Thyroid gland (tissue), 4 donors: ENCODE measurements around the gene LSS. TPM values are rescaled to one million over a fixed set of nuclear protein-coding genes. Genes with fewer than 3 reads are reported as not detected.

Experiments
- DNase-seq, 2 donors: peaks; one replicate each; pipeline ENCODE4 v3.0.0-alpha.2; 2019
- H3K27ac ChIP-seq, 3 donors: fragments of 200-600 bp; sonication (generic); 1 replicate in 2 of 3; 2 replicates in 1 of 3; pipeline ENCODE4 v1.5.1; 2016 to 2019; ENCODE audit warnings: mild to moderate bottlenecking in 1 of 3, moderate library complexity in 1 of 3
- H3K27me3 ChIP-seq: fragments of 200-600 bp; sonication (generic); one replicate; pipeline ENCODE4 v1.5.1; 2019
- H3K36me3 ChIP-seq, 2 donors: fragments of 200-600 bp; sonication (generic); one replicate each; pipeline ENCODE4 v1.5.1; 2016 to 2019
- H3K4me1 ChIP-seq, 2 donors: fragments of 200-600 bp; sonication (generic); one replicate each; pipeline ENCODE4 v1.5.1; 2017 to 2019
- H3K4me3 ChIP-seq, 3 donors: fragments of 200-600 bp; sonication (generic); replicated peaks in 1 of 3; 1 replicate in 2 of 3; 2 replicates in 1 of 3; pipeline ENCODE4 v1.5.1; 2016; ENCODE audit warnings: mild to moderate bottlenecking in 1 of 3
- H3K9me3 ChIP-seq: fragments of 200-600 bp; sonication (generic); one replicate; pipeline ENCODE4 v1.5.1; 2017
- CTCF ChIP-seq, 6 experiments: fragments of 200-600 bp in 3 of 6; fragments of 450-650 bp in 3 of 6; sonication (generic) in 3 of 6; IDR thresholded peaks; one replicate each; pipeline ENCODE4 v1.5.1; 2016 to 2019; ENCODE audit warnings: antibody characterized with exemption in 6 of 6, mild to moderate bottlenecking in 2 of 6, inconsistent platforms in 1 of 6, moderate library complexity in 1 of 6
- POLR2A ChIP-seq, 2 donors: fragments of 450-650 bp; IDR thresholded peaks; one replicate each; pipeline ENCODE4 v1.6.1; 2017; ENCODE audit warnings: antibody characterized with exemption in 2 of 2, mild to moderate bottlenecking in 2 of 2, moderate library complexity in 1 of 2
- WGBS, 2 donors: methylation state at CpG; one replicate each; pipeline ENCODE4 v1.1.5; 2017; 5-methylcytosine and 5-hydroxymethylcytosine counted together
- intact Hi-C: fragments of 100-400 bp; cut with DNase I; formaldehyde crosslinking; loops from one replicate; pipeline ENCODE4 v1.15.1; 2023
- total RNA-seq, 4 donors: library from RNA; depleted of rRNA; stranded (reverse); fragments of >200 nt; gene quantifications; one replicate each; pipeline ENCODE4 v1.2.3, GENCODE V29; 2016

LSS gene
- total RNA-seq, 4 donors from 2014 or later: 31.4 to 57.7 (median 42.0) TPM

DNA sequence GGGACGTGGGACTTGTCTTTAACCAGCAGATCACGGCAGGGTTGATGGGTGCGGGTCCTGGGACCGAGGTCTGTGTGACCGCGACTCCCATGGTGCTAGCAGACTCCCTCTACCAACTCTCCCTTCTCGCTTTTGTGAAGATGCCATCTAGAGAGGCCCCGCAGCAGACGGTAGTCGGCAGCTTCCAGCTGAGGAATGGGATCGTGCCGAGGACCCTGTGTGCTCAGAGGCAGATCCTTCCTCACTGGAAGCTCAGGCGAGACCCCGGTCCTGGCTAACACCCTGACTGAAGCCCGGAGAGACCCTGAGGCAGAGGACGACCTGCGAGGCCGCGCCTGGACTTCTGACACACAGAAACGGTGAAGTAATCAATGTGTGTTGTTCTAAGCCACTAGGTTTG lies 31.8 kb downstream of the LSS start:
- WGBS, 2 donors: 87 to 91% methylated on average over 17 to 20 of the region's 20 CpGs
- Histone ChIP-seq H3K4me1 (no peaks in the 10 kb centered on the region), H3K27me3 (no peaks in the 10 kb centered on the region), H3K36me3 (peaks cover 20 to 28% of the 10 kb centered on the region in 2 donors), H3K27ac (no peak overlapping the region), H3K4me3 (no peak overlapping the region), H3K9me3 (no peaks in the 10 kb centered on the region)
- no peak for DNase-seq
- TF ChIP-seq CTCF (IDR thresholded peaks at IDR 0.05) (no peak), POLR2A (IDR thresholded peaks at IDR 0.05) (no peak)
- intact Hi-C loops: no loop called here

- no peak for TF ChIP-seq CTCF (IDR thresholded peaks at IDR 0.05)
- no peak for TF ChIP-seq POLR2A (IDR thresholded peaks at IDR 0.05)
- intact Hi-C loops: no loop called here
- Histone ChIP-seq H3K4me3 (no peak overlapping the region), H3K36me3 (peaks cover 20 to 28% of the 10 kb centered on the region in 2 donors), H3K4me1 (no peaks in the 10 kb centered on the region), H3K9me3 (no peaks in the 10 kb centered on the region), H3K27ac (no peak overlapping the region), H3K27me3 (no peaks in the 10 kb centered on the region)
- 87 to 90% methylated on average over 13 to 20 of the region's 20 CpGs for WGBS, 2 donors
- no peak for DNase-seq
These were observed 32.9 kb downstream of the LSS start for GRCh38 chr21:46195595-46196195.

- peak in 1 of 2 donors; percentile 0 for DNase-seq
- no peak overlapping the region for H3K27ac ChIP-seq
- H3K4me3 ChIP-seq: no peak overlapping the region
- no peaks in the 10 kb centered on the region for H3K9me3 ChIP-seq
- peaks cover 17 to 28% of the 10 kb centered on the region in 2 donors for H3K36me3 ChIP-seq
- WGBS, 2 donors: 93 to 94% methylated on average over 26 to 34 of the region's 34 CpGs
- no peak for TF ChIP-seq POLR2A (IDR thresholded peaks at IDR 0.05)
- TF ChIP-seq CTCF (IDR thresholded peaks at IDR 0.05): no peak
- H3K4me1 ChIP-seq: no peaks in the 10 kb centered on the region
- intact Hi-C loops: no loop called here
- H3K27me3 ChIP-seq: no peaks in the 10 kb centered on the region
These were observed 33.9 kb downstream of the LSS start for GRCh38 chr21:46194374-46195334.

- intact Hi-C loops: no loop called here
- no peak for TF ChIP-seq POLR2A (IDR thresholded peaks at IDR 0.05)
- TF ChIP-seq CTCF (IDR thresholded peaks at IDR 0.05): no peak
- no peak overlapping the region for H3K27ac ChIP-seq
- H3K36me3 ChIP-seq: peaks cover 15 to 21% of the 10 kb centered on the region in 2 donors
- H3K9me3 ChIP-seq: no peaks in the 10 kb centered on the region
- 95 to 96% methylated on average over 8 to 9 of the region's 10 CpGs for WGBS, 2 donors
- peaks cover 0 to 5% of the 10 kb centered on the region in 2 donors for H3K4me1 ChIP-seq
- no peak overlapping the region for H3K4me3 ChIP-seq
- DNase-seq: no peak
- H3K27me3 ChIP-seq: no peaks in the 10 kb centered on the region
These were observed 34.7 kb downstream of the LSS start for GRCh38 chr21:46193829-46194373.
